Fibroblast of the conjunctiva (primary cell): ENCODE measurements around the gene PTMA.
"Not testable (repeated sequence)": the region's sequence is repeated elsewhere in the genome, so short reads cannot be mapped to it uniquely, and the experiment has no call there.

Experiments used
- DNase-seq: peaks from one replicate; pipeline ENCODE4 v3.0.0-alpha.2; 2010; ENCODE audit warnings: low read depth

PTMA gene

GRCh38 chr2:231696004-231696367 is 12.3 kb upstream of the PTMA start:
- DNase-seq = peak; percentile 88

GRCh38 chr2:231699006-231699405 is 9.3 kb upstream of the PTMA start:
- DNase-seq = no peak

- DNase-seq = no peak
These were observed 6.6 kb upstream of the PTMA start for GRCh38 chr2:231701456-231702373.

GRCh38 chr2:231704017-231704416 is 4.3 kb upstream of the PTMA start:
- no peak for DNase-seq

GRCh38 chr2:231706731-231707624 is 1.3 kb upstream of the PTMA start:
- peak; percentile 97 for DNase-seq

GRCh38 chr2:231707625-231707926 is 749 bp upstream of the PTMA start:
- no peak for DNase-seq

- no peak for DNase-seq
These were observed 679 bp downstream of the PTMA start for GRCh38 chr2:231708773-231709635.

GRCh38 chr2:231709636-231709980 is 1.3 kb downstream of the PTMA start:
- no peak for DNase-seq

- no peak for DNase-seq
These were observed 1.9 kb downstream of the PTMA start for GRCh38 chr2:231709981-231710798.

- DNase-seq = no peak
These were observed 2.7 kb downstream of the PTMA start for GRCh38 chr2:231710799-231711676.

GRCh38 chr2:231711677-231712450 is 3.5 kb downstream of the PTMA start:
- DNase-seq = no peak

GRCh38 chr2:231712451-231713021 is 4.2 kb downstream of the PTMA start:
- not testable (repeated sequence) for DNase-seq

GRCh38 chr2:231713406-231713729 is 5.0 kb downstream of the PTMA start:
- DNase-seq = not testable (repeated sequence)

- peak; percentile 88 for DNase-seq
These were observed 5.7 kb downstream of the PTMA start for GRCh38 chr2:231713730-231714638.

- DNase-seq = no peak
These were observed 6.5 kb downstream of the PTMA start for GRCh38 chr2:231714639-231715498.

GRCh38 chr2:231715499-231715837 is 7.1 kb downstream of the PTMA start:
- DNase-seq = no peak

- DNase-seq = no peak
These were observed 7.8 kb downstream of the PTMA start for GRCh38 chr2:231715988-231716616.
